Spleen (tissue), 11 donors: ENCODE results near the gene AGAP9. TPM values are rescaled to one million over a fixed set of nuclear protein-coding genes. Genes with fewer than 3 reads are reported as not detected.

Experiments
- polyA plus RNA-seq, 3 donors: library from polyadenylated mRNA; stranded (reverse); fragments of 200-250 nt; gene quantifications; one replicate each; pipeline ENCODE4 v1.2.1, GENCODE V29; 2013
- small RNA-seq, 4 donors: library from RNA; depleted of rRNA; stranded (forward); fragments of <200 nt; gene quantifications; one replicate each; pipeline ENCODE3, GENCODE V24; 2016
- total RNA-seq, 7 donors: library from RNA; depleted of rRNA in 3 of 7; stranded (reverse); fragments of >200 nt in 3 of 7; fragmentation: NEBNext Ultra II Directional in 4 of 7; extraction: Animal tissue kit (Norgen Biotek cat#: 25700) in 4 of 7; gene quantifications; one replicate each; pipeline versions ENCODE4 v1.1.0 to v1.2.1, GENCODE V29; 2016 to 2021
- donor health status: healthy with polysubstance abuse.
- donor health status: DM: no; HTN: no; CAD: no; lungs with moderate emphysema.
- donor health status: DM: no; HTN: no; CAD: no.
- donor health status: Bipolar disorder and iron deficiency.
- donor health status: healthy.
- donor health status: DM: no; HTN: no; CAD: no.
- donor health status: DM: yes; HTN: yes; CAD: no.

Gene AGAP9
- total and polyA plus RNA-seq, 10 donors = 4.2 to 19.8 (median 8.9) TPM

Small RNA genes within 50 kb of the gene (small RNA-seq; reads per million reads assigned to genes)
- 0 reads per million in 4 donors for gene AL591684.3
- gene RNA5SP312 = 0 reads per million in 4 donors

Other genes with a start within 250 kb of the AGAP9 start
- under 1 TPM in 4 of 7 donors, not detected in 3; 0.19 to 0.30 (median 0.21) TPM for gene GDF10, start 223.4 kb downstream of the AGAP9 start, total RNA-seq
- gene GDF10, start 223.4 kb downstream of the AGAP9 start, polyA plus RNA-seq = under 1 TPM; 0.02 to 0.35 (median 0.12) TPM
- not detected for gene GDF2, start 201.2 kb downstream of the AGAP9 start, total RNA-seq
- not detected for gene GDF2, start 201.2 kb downstream of the AGAP9 start, polyA plus RNA-seq
- not detected for gene RBP3, start 175.3 kb downstream of the AGAP9 start, total RNA-seq
- gene RBP3, start 175.3 kb downstream of the AGAP9 start, polyA plus RNA-seq = not detected
- under 1 TPM in 3 of 7 donors, not detected in 4; 0.09 to 0.26 (median 0.13) TPM for gene ZNF488, start 139.3 kb downstream of the AGAP9 start, total RNA-seq
- gene ZNF488, start 139.3 kb downstream of the AGAP9 start, polyA plus RNA-seq = under 1 TPM in 1 of 3 donors, not detected in 2; 0.02 TPM
- under 1 TPM in 1 of 7 donors, not detected in 6; 0.22 TPM for gene ANXA8, start 39.5 kb downstream of the AGAP9 start, total RNA-seq
- under 1 TPM; 0.04 to 0.32 (median 0.18) TPM for gene ANXA8, start 39.5 kb downstream of the AGAP9 start, polyA plus RNA-seq
- not detected for gene FAM25G, start 31.9 kb downstream of the AGAP9 start, total RNA-seq
- gene FAM25G, start 31.9 kb downstream of the AGAP9 start, polyA plus RNA-seq = not detected
- 1 to 10 TPM in 6 of 7 donors, under 1 TPM in 1; 0.26 to 2.2 (median 1.6) TPM for gene SYT15B, start 240.0 kb upstream of the AGAP9 start, total RNA-seq
- gene SYT15B, start 240.0 kb upstream of the AGAP9 start, polyA plus RNA-seq = under 1 TPM; 0.04 to 0.36 (median 0.06) TPM